Progenitor cell of endocrine pancreas (in vitro differentiated cells): ENCODE measurements around the gene PREP. TPM values are rescaled to one million over a fixed set of nuclear protein-coding genes. Genes with fewer than 3 reads are reported as not detected.

Experiments used
- DNase-seq: peaks from one replicate; pipeline ENCODE4 v3.0.0; 2021; ENCODE audit warnings: low spot score; ENCODE audit not compliant: unreplicated experiment
- H3K27ac Mint-ChIP-seq: 2 replicates; pipeline ENCODE4 v1.8.0; 2021; ENCODE audit warnings: mild to moderate bottlenecking, moderate library complexity, mixed read lengths
- H3K27me3 Mint-ChIP-seq: 2 replicates; pipeline ENCODE4 v1.8.0; 2021; ENCODE audit warnings: mixed read lengths
- H3K36me3 Mint-ChIP-seq: 2 replicates; pipeline ENCODE4 v1.8.0; 2022; ENCODE audit warnings: mixed read lengths; ENCODE audit not compliant: insufficient read depth
- H3K4me1 Mint-ChIP-seq: 2 replicates; pipeline ENCODE4 v1.8.0; 2021; ENCODE audit warnings: low read depth, mixed read lengths
- H3K4me3 Mint-ChIP-seq: 2 replicates; pipeline ENCODE4 v1.8.0; 2021; ENCODE audit warnings: low read depth, mild to moderate bottlenecking, moderate library complexity, mixed read lengths
- H3K9me3 Mint-ChIP-seq: 2 replicates; pipeline ENCODE4 v1.8.0; 2021; ENCODE audit warnings: low read depth, mixed read lengths
- total RNA-seq: library from RNA; stranded (reverse); gene quantifications from 2 replicates; pipeline ENCODE4 v1.2.1, GENCODE V29; 2021
- TF ChIP-seq, protein P1 (sequence below): fragments of 200-600 bp; sonication (generic); IDR thresholded peaks from one replicate; pipeline ENCODE4 v1.5.0; 2021; ENCODE audit warnings: antibody characterized with exemption, mild to moderate bottlenecking; ENCODE audit not compliant: unreplicated experiment

PREP gene
- total RNA-seq, 1 donor from 2014 or later, result 43.3 TPM

GRCh38 chr6:105302617-105303128 is 100.2 kb downstream of the PREP start:
- H3K27me3 Mint-ChIP-seq, result no peaks in the 10 kb centered on the region
- no peak for DNase-seq
- H3K4me1 Mint-ChIP-seq, result no peaks in the 10 kb centered on the region
- H3K27ac Mint-ChIP-seq, result no peak overlapping the region
- TF ChIP-seq, protein P1, sequence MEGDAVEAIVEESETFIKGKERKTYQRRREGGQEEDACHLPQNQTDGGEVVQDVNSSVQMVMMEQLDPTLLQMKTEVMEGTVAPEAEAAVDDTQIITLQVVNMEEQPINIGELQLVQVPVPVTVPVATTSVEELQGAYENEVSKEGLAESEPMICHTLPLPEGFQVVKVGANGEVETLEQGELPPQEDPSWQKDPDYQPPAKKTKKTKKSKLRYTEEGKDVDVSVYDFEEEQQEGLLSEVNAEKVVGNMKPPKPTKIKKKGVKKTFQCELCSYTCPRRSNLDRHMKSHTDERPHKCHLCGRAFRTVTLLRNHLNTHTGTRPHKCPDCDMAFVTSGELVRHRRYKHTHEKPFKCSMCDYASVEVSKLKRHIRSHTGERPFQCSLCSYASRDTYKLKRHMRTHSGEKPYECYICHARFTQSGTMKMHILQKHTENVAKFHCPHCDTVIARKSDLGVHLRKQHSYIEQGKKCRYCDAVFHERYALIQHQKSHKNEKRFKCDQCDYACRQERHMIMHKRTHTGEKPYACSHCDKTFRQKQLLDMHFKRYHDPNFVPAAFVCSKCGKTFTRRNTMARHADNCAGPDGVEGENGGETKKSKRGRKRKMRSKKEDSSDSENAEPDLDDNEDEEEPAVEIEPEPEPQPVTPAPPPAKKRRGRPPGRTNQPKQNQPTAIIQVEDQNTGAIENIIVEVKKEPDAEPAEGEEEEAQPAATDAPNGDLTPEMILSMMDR, result no peak
- H3K9me3 Mint-ChIP-seq, result no peaks in the 10 kb centered on the region
- peaks cover 10% of the 10 kb centered on the region for H3K36me3 Mint-ChIP-seq
- no peak overlapping the region for H3K4me3 Mint-ChIP-seq

DNA sequence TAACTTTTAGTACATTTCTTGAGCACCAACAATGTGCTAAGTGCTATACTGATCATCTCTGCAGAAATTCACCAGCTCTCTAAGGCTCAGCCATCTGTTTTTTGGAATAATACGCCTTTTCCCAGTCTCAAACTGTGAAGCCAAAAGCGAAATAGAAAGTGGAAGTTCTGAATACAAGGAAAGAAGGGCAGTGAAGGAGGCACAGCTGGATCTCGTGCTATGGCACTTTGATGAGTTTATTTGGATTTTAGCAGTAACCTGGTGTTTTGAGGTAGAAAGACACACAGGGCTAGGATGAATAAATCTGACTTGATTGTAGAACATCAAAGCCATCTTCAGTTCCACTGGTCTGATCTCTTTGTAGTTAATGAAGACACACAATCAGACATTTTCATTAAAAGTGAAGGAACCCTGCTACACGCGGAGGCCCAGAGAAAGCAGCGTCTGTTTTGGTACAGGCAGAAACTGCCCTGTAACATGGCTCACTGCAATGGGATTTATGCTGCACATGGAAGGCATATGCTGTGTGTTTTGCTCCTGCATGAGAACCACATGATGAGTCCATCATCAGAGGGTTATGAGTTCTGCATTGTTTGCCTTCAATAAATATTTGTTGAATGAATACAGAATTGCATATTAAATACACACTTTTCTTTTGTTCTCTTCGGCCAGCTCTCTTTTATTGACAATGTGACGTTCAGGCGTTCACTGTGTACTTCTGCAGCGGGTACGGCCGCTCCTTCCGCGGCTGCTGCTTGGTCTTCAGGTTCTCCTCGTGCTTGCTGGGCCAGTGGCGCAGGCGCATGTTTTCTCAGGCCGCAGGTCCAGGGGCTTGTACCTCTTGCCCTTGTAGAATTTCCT is 100.9 kb downstream of the PREP start:
- no peaks in the 10 kb centered on the region for H3K9me3 Mint-ChIP-seq
- H3K36me3 Mint-ChIP-seq, result peaks cover 10% of the 10 kb centered on the region
- H3K4me3 Mint-ChIP-seq, result no peak overlapping the region
- no peak for DNase-seq
- no peak overlapping the region for H3K27ac Mint-ChIP-seq
- H3K4me1 Mint-ChIP-seq, result no peaks in the 10 kb centered on the region
- TF ChIP-seq, protein P1, result no peak
- no peaks in the 10 kb centered on the region for H3K27me3 Mint-ChIP-seq

GRCh38 chr6:105301072-105301503 is 101.8 kb downstream of the PREP start:
- Mint-ChIP-seq H3K27me3 (no peaks in the 10 kb centered on the region), H3K9me3 (no peaks in the 10 kb centered on the region), H3K36me3 (peaks cover 10% of the 10 kb centered on the region), H3K4me1 (no peaks in the 10 kb centered on the region), H3K4me3 (no peak overlapping the region), H3K27ac (no peak overlapping the region)
- TF ChIP-seq, protein P1, result no peak
- DNase-seq, result no peak

DNA sequence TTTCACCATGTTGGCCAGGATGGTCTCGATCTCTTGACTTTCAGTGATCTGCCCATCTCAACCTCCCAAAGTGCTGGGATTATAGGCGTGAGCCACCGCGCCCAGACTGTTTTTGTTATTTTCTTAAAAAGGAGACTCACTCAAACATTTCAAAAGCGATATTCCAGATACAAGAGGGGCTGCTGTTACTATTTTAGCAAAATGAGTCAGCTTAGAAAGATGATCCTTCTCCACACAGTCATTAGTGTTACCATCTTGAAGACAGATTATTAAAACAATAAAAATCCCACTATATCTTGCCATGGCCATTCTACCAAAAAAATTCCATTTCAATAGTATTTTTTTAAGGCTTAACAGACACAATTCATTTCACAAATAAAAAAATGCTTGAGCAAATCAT is 102.8 kb downstream of the PREP start:
- no peaks in the 10 kb centered on the region for H3K9me3 Mint-ChIP-seq
- no peak overlapping the region for H3K27ac Mint-ChIP-seq
- no peak for DNase-seq
- H3K4me1 Mint-ChIP-seq, result no peaks in the 10 kb centered on the region
- TF ChIP-seq, protein P1, result no peak
- no peak overlapping the region for H3K4me3 Mint-ChIP-seq
- no peaks in the 10 kb centered on the region for H3K27me3 Mint-ChIP-seq
- peaks cover 12% of the 10 kb centered on the region for H3K36me3 Mint-ChIP-seq

DNA sequence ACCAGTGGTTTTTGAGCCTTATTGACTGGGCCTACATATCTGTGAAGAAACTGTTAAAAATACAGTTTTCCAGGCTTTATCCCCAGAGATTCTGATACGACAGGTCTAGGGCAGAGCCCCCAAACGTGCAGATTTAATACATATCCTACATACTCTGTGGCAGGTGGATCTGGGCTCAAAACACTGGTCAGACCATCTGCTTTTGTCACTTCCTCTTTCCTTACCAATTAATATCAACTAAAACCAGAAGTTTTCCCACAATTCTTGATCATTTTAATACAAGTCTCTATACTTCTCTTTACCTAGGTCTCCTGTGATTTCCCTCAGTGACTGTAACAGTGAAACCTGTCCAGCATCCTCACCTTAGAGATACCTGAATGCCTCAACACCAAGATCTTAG is 108.8 kb downstream of the PREP start:
- peaks cover 14% of the 10 kb centered on the region for H3K36me3 Mint-ChIP-seq
- TF ChIP-seq, protein P1, result no peak
- DNase-seq, result no peak
- peaks cover 9% of the 10 kb centered on the region for H3K9me3 Mint-ChIP-seq
- H3K27me3 Mint-ChIP-seq, result no peaks in the 10 kb centered on the region
- no peak overlapping the region for H3K4me3 Mint-ChIP-seq
- H3K4me1 Mint-ChIP-seq, result peaks cover 20% of the 10 kb centered on the region
- no peak overlapping the region for H3K27ac Mint-ChIP-seq
